ENCODE measurements around the gene GSX2.

The GSX2 gene

GRCh38 chr4:54092405-54093323 is 7.3 kb upstream of the GSX2 start:
- H3K27me3 ChIP-seq (ENCODE audit: insufficient read depth, insufficient read length): peaks cover 80% of the 10 kb centered on the region
- H3K9ac ChIP-seq (ENCODE audit: insufficient read length, low read depth): no peak overlapping the region
- peaks cover 5% of the 10 kb centered on the region for H3K4me1 ChIP-seq (ENCODE audit: insufficient read depth, insufficient read length)
- H3K9me3 ChIP-seq (ENCODE audit: insufficient read depth, low read length): no peaks in the 10 kb centered on the region
- no peaks in the 10 kb centered on the region for H3K36me3 ChIP-seq (ENCODE audit: insufficient read depth, insufficient read length, low read length)
- H3K4me3 ChIP-seq (ENCODE audit: insufficient read length, low read depth): peak overlapping the region; percentile 19
- no peak for DNase-seq (ENCODE audit: low read depth, low spot score)
- no peak for TF ChIP-seq YY1 (IDR thresholded peaks at IDR 0.05; ENCODE audit: insufficient read depth, insufficient read length)
- TF ChIP-seq SUZ12 (IDR thresholded peaks at IDR 0.05; ENCODE audit: extremely low read depth, insufficient read depth, insufficient read length): no peak
- TF ChIP-seq ZNF274 (IDR thresholded peaks at IDR 0.05; ENCODE audit: low read depth, low read length): no peak

GRCh38 chr4:54093324-54094240 is 6.4 kb upstream of the GSX2 start:
- Histone ChIP-seq H3K9me3 (ENCODE audit: insufficient read depth, low read length) (no peaks in the 10 kb centered on the region), H3K4me1 (ENCODE audit: insufficient read depth, insufficient read length) (peaks cover 5% of the 10 kb centered on the region), H3K36me3 (ENCODE audit: insufficient read depth, insufficient read length, low read length) (no peaks in the 10 kb centered on the region), H3K27me3 (ENCODE audit: insufficient read depth, insufficient read length) (peaks cover 87% of the 10 kb centered on the region), H3K9ac (ENCODE audit: insufficient read length, low read depth) (no peak overlapping the region), H3K4me3 (ENCODE audit: insufficient read length, low read depth) (no peak overlapping the region)
- no peak for DNase-seq (ENCODE audit: low read depth, low spot score)
- TF ChIP-seq ZNF274 (IDR thresholded peaks at IDR 0.05; ENCODE audit: low read depth, low read length) (no peak), YY1 (IDR thresholded peaks at IDR 0.05; ENCODE audit: insufficient read depth, insufficient read length) (no peak), SUZ12 (IDR thresholded peaks at IDR 0.05; ENCODE audit: extremely low read depth, insufficient read depth, insufficient read length) (peak; percentile 59)

GRCh38 chr4:54094451-54094850 is 5.5 kb upstream of the GSX2 start:
- H3K27me3 ChIP-seq (ENCODE audit: insufficient read depth, insufficient read length): peaks cover 92% of the 10 kb centered on the region

GRCh38 chr4:54095110-54095825 is 4.7 kb upstream of the GSX2 start:
- Histone ChIP-seq H3K9me3 (ENCODE audit: insufficient read depth, low read length) (no peaks in the 10 kb centered on the region), H3K9ac (ENCODE audit: insufficient read length, low read depth) (no peak overlapping the region), H3K36me3 (ENCODE audit: insufficient read depth, insufficient read length, low read length) (no peaks in the 10 kb centered on the region), H3K27me3 (ENCODE audit: insufficient read depth, insufficient read length) (peaks cover 100% of the 10 kb centered on the region), H3K4me1 (ENCODE audit: insufficient read depth, insufficient read length) (peaks cover 5% of the 10 kb centered on the region), H3K4me3 (ENCODE audit: insufficient read length, low read depth) (no peak overlapping the region)
- TF ChIP-seq YY1 (IDR thresholded peaks at IDR 0.05; ENCODE audit: insufficient read depth, insufficient read length) (no peak), SUZ12 (IDR thresholded peaks at IDR 0.05; ENCODE audit: extremely low read depth, insufficient read depth, insufficient read length) (no peak), ZNF274 (IDR thresholded peaks at IDR 0.05; ENCODE audit: low read depth, low read length) (no peak)
- DNase-seq (ENCODE audit: low read depth, low spot score): no peak

More at GRCh38 chr4:54094451-54094850, 5.5 kb upstream of the GSX2 start:
- no peaks in the 10 kb centered on the region for H3K9me3 ChIP-seq (ENCODE audit: insufficient read depth, low read length)
- peaks cover 5% of the 10 kb centered on the region for H3K4me1 ChIP-seq (ENCODE audit: insufficient read depth, insufficient read length)
- no peak for DNase-seq (ENCODE audit: low read depth, low spot score)
- H3K9ac ChIP-seq (ENCODE audit: insufficient read length, low read depth): no peak overlapping the region
- H3K36me3 ChIP-seq (ENCODE audit: insufficient read depth, insufficient read length, low read length): no peaks in the 10 kb centered on the region
- no peak overlapping the region for H3K4me3 ChIP-seq (ENCODE audit: insufficient read length, low read depth)
- TF ChIP-seq YY1 (IDR thresholded peaks at IDR 0.05; ENCODE audit: insufficient read depth, insufficient read length) (no peak), ZNF274 (IDR thresholded peaks at IDR 0.05; ENCODE audit: low read depth, low read length) (no peak)

- no peaks in the 10 kb centered on the region for H3K9me3 ChIP-seq (ENCODE audit: insufficient read depth, low read length)
- H3K9ac ChIP-seq (ENCODE audit: insufficient read length, low read depth): no peak overlapping the region
- H3K4me1 ChIP-seq (ENCODE audit: insufficient read depth, insufficient read length): peaks cover 5% of the 10 kb centered on the region
- no peaks in the 10 kb centered on the region for H3K36me3 ChIP-seq (ENCODE audit: insufficient read depth, insufficient read length, low read length)
- peaks cover 100% of the 10 kb centered on the region for H3K27me3 ChIP-seq (ENCODE audit: insufficient read depth, insufficient read length)
- no peak for TF ChIP-seq ZNF274 (IDR thresholded peaks at IDR 0.05; ENCODE audit: low read depth, low read length)
- no peak for TF ChIP-seq YY1 (IDR thresholded peaks at IDR 0.05; ENCODE audit: insufficient read depth, insufficient read length)
- TF ChIP-seq SUZ12 (IDR thresholded peaks at IDR 0.05; ENCODE audit: extremely low read depth, insufficient read depth, insufficient read length): no peak
- H3K4me3 ChIP-seq (ENCODE audit: insufficient read length, low read depth): no peak overlapping the region
- DNase-seq (ENCODE audit: low read depth, low spot score): no peak
Observed at GRCh38 chr4:54096295-54096962, 3.5 kb upstream of the GSX2 start.

GRCh38 chr4:54097152-54097551 is 2.8 kb upstream of the GSX2 start:
- no peak for DNase-seq (ENCODE audit: low read depth, low spot score)
- Histone ChIP-seq H3K9ac (ENCODE audit: insufficient read length, low read depth) (no peak overlapping the region), H3K4me1 (ENCODE audit: insufficient read depth, insufficient read length) (peaks cover 5% of the 10 kb centered on the region), H3K27me3 (ENCODE audit: insufficient read depth, insufficient read length) (peaks cover 100% of the 10 kb centered on the region), H3K9me3 (ENCODE audit: insufficient read depth, low read length) (no peaks in the 10 kb centered on the region), H3K4me3 (ENCODE audit: insufficient read length, low read depth) (no peak overlapping the region), H3K36me3 (ENCODE audit: insufficient read depth, insufficient read length, low read length) (no peaks in the 10 kb centered on the region)
- TF ChIP-seq ZNF274 (IDR thresholded peaks at IDR 0.05; ENCODE audit: low read depth, low read length) (no peak), YY1 (IDR thresholded peaks at IDR 0.05; ENCODE audit: insufficient read depth, insufficient read length) (no peak), SUZ12 (IDR thresholded peaks at IDR 0.05; ENCODE audit: extremely low read depth, insufficient read depth, insufficient read length) (no peak)
